HTERT RPE-1 (cell line): ENCODE results near the gene SNX30.

Experiments
- in situ Hi-C: fragments of 300-500 bp; cut with MboI; formaldehyde crosslinking; loops from 4 replicates; pipeline ENCODE4 v1.14.3; 2020; ENCODE audit warnings: low sequenced_read_pairs

Gene SNX30

DNA sequence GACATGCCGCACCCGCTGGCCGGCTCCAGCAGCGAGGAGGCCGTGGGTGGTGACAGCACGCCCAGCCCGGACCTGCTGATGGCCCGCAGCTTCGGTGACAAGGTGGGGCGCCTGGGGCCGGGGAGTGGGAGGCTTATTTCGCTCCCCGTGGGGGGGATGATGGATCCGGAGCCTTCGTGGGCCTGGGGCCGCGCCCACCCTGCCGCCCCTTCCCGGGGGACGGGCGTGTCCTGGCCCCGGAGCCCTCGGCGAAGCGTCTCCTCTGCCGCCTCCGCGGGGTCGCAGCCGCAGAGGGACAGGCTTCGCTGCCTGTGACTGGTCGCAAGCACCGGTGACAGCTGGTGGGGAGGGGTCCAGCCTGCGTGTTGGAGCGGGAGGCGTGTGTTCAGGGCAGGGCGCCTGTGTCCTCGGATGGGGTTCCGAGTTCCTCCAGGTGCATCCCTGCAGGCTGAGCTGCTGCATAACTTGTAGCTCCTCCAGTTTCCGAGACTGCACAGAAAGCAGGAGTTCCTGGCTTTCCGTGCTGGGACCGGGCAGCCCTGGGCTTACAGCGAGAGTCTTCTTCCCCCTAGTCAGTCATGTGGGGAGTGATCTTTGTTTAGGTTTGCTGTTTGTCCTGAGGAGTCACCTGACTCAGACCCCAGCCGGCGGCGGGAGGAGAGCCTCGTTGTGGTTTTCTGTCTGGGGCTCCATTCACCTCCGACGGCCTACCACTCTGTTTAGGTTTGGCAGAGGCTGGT, 666 bp downstream of the SNX30 start:
- in situ Hi-C loops, result no loop called here

DNA sequence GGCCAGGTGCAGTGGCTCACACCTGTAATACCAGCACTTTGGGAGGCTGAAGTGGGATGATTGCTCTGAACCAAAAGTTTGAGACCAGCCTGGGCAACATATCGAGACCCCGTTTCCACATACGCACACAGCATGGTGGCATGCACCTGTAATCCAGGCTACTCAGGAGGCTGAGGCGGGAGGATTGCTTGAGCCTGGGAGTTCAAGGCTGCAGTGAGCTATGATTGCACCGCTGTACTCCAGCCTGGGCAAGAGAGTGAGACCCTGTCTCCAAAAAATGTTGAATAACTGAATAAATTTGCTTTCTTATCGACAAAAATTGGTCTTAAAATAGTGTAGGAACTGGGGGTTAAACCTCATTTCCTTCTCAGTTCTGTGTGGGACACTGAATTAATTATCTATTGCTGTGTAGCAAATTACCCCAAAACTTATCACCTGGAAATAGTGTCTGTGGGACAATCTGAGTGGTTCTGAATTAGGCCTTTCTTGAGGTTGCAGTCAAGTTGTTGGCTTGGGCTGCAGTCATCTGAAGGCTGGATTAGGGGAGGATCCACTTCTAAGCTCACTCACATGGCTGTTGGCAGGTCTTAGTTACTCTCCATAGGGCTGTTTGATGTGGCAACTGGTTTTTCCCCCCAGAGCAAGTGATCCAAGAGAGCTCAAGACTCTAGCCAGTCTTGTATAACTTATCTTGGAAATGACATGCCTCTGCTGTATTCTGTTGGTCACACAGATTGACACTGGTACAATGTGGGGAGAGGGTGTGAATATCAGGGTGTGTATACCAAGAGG, 2.0 kb downstream of the SNX30 start:
- in situ Hi-C loops, result no loop called here

DNA sequence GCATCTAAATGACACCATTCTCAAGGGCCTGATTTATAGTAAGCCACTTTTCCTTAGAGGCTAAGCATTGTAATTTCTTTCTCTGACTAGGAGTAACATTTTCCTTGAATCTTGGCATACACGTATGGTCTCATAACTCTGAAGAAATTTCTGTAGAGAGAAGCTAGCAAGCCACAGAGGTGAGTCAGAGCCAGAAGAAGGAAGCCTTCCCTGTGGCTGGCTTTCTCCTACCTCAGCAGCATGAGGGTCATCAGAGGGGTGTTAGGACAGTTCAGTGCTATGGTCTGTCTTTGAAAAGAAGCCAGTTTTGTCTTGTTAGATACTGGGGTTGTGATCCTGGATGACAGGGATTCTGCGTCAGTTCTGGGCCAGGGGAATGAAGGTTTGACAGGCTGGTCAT, 3.2 kb downstream of the SNX30 start:
- in situ Hi-C loops, result no loop called here

DNA sequence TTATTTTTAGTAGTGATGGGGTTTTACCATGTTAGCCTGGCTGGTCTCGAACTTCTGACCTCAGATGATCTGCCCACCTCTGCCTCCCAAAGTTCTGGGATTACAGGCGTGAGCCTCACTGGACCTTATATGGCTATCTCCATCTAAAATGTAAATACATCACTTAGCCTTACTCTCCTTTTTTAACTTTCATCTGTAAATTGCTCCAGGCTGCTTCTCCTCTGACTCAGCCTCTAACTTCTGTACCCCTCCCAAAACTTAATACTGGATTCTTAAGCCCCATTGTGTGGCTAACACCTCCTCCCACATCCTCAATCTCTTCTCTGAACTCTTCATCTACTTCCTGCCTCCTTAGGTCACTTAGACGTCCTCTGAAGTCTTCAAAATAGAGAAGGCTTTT, 4.0 kb downstream of the SNX30 start:
- in situ Hi-C loops, result no loop called here

DNA sequence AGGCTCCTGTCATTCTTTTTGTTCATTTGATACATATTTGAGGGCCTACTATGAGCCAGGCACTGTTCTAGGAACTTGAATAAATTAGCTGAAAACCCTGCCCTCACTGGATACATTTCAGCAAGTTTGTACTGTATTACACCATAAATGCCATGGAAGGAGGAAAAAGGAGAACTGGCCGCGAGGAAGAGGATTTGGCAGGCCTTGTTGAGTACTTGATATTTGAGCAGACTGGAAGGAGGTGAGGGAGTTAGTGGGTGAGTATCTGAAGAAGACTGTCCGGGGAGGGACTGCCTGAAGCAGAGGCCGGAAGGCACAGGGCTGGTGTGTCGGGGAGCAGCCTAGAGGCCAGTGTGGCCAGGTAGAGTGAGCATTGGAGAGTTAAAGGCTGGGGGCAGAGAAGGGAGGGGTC, 4.5 kb downstream of the SNX30 start:
- in situ Hi-C loops, result no loop called here

DNA sequence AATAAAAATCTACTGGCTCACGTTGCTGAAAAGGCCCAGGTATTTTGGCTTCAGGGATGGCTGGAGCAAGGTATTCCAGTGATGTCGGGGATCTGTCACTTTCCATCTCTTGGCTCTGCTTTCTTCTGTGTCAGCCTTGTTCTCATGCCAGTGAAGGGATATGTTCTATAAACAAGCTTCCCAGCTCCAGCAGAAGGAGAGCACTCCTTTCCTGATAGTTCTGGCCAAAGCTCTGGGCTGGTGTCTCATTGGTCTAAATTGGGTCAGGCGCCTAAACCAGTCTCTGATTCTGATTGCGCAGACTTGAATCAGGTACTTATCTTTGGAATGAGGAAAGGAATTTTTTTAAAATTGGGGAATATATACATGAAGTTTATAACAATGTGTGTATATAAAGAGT, 5.1 kb downstream of the SNX30 start:
- in situ Hi-C loops, result no loop called here

DNA sequence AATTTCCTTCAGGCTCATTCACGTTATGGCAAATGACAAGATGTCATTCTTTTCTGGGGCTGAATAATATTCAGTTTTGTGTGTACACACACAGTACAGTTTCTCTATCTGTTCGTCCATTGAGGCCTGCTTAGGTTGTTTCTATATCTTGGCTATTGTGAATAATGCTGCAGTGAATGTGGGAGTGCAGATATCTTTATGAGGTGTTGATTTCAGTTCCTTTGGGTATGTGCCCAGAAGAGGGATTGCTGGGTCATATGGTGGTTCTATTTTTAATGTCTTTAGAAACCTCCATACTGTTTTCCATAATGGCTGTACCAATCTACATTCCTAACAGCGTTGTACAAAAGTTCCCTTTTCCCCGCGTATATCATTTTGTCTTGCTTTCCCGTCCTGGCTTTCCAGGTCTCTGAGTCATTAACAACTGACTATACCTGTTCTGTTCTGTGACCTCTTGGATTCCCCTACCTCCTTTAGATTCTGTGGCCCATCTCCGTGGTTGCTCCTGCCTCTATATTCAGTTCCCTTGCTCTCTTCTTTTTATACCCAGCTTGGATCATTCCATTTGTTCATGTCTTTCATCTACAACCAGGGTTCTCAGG, 6.8 kb downstream of the SNX30 start:
- in situ Hi-C loops, result no loop called here

DNA sequence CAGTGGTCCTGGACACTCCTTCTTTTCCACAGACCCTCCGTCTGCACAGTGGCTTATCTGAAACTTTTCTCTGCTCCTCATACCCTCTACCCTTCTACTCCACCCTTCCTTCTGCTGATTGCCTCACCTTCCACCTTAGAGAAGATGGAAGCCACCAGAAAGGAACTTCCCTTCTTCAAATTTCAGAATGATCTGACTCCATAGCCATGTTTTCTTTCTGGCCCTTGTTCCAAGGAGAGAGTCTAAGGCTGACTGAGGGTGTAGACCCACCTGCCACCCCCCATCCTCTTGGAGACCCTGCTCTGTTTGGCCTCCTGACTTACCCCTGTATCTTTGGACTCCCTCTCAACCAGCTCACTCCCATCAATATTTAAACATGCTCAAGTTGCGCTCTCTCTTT, 7.4 kb downstream of the SNX30 start:
- in situ Hi-C loops, result no loop called here

DNA sequence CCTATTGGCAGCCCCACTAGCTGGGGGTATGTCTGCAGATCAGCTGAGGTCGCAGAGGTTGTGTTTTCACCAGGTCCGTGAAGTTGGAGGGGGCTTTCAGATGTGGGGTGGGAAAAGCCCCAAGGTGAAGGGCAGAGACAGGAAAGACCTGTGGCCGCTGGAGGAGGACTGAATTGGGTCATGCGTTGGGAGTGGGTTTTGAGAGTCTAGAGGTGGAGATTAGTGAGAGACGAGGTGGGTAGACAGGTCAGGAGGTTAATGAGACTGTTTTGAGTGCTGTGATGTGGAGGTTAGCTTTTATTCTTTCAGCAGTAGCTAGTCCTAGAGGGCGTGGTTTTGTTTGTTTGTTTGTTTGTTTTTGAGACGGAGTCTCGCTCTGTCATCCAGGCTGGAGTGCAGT, 10.3 kb downstream of the SNX30 start:
- in situ Hi-C loops, result no loop called here

DNA sequence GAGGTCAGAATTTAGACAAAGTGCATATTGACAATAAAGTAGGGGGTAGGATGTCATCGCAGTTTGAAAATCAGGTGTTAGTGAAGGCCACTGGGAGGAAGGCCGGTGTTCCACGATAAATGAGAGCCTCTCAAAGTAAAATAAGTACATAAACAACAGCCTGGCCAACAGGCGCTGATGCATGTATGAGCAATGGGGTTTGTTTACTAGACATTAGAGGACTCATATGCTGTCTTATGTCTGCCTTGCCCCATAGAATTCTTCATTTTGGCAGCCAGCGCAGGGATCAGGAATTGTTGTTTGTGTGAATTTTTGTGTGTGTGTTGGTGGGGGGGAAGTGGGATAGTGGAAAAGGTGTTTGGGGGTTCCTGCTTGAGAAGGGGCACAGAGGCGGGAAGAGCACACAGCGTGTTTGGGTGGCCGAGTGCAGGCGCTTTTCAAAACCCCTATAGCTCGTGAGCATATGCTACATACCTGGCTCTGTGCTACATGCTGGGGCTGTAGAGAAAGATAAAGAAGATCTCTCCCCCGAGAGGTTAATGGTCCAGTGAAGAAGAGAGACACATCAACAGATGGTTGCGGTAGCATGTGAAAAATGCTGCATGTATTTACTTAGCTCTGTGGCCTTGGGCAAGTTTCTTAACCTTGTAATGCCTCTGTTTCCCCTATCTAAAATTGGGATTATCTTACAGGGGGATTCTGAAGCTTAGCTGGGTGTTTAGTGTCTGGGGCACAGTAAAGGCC, 11.5 kb downstream of the SNX30 start:
- in situ Hi-C loops, result no loop called here

DNA sequence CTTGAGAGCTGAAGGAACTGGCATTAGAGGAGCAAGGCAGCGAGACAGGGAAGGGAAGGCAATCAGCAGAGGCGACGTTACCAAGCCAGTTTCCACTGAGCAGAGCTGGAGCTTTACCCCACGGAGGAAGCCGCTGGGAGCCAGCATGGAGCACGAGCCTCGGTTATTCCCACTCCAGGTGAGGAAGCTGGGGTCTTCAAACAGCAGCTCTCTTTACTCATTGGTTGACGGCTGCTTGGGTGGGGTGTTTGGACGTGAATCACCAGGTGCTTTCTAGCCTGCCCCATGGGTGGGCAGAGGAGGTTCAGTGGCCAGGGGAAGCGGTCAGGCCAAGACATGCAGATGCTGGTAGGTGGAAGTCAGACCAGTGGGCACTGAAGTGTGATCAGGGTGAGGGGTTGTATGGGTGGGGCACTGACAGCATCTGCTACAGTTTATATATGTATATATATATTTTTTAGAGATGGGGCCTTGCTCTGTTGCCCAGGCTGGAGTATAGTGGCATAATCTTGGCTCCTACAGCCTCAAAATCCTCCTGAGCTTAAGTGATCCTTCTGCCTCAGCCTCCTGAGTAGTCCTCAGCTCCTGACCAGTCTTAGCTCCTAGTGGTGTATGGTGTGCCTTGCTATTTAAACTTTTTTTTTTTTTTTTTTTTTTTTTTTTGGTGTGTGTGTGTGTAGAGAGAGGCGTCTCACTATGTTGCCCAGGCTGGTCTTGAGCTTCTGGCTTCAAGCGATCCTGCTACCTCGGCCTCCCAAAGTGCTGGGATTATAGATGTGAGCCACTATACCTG, 12.4 kb downstream of the SNX30 start:
- in situ Hi-C loops, result no loop called here

DNA sequence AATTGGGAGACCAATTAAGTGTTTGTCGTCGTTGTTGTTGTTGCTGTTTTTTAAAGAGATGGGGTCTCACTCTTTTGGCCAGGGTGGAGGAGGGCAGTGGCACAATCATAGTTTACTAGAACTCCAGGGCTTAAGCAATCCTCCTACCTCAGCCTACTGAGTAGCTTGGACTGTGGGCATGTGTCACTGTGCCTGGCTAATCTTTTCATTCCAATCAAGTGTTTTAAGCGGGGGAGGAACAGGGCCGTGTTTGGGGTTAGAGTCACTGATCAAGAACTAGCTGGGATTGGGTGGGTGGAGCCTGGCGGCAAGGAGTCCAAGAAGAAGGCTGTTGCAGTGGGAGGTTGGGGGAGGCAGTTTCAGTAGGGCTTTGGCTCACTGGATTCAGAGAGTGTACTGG, 13.8 kb downstream of the SNX30 start:
- in situ Hi-C loops, result no loop called here

DNA sequence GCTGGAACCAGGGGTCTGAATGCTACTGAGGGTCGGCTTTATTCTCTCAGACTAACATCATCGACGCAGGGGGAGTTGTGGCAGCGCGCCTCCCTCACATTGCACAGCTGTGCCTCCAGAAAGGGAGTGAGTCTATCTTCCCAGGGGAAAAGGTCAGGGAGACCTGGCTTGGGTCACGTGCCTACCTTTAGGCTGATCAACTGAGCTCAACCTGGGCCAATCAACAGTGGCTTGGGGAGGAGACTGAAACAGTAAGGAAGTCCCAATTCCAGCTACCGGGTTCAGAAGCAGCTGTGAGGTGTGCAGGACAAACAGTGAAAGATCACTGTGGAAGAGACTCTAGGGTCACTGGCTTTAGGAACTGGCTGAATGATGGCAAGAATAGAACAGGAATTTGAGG, 14.3 kb downstream of the SNX30 start:
- in situ Hi-C loops, result no loop called here

DNA sequence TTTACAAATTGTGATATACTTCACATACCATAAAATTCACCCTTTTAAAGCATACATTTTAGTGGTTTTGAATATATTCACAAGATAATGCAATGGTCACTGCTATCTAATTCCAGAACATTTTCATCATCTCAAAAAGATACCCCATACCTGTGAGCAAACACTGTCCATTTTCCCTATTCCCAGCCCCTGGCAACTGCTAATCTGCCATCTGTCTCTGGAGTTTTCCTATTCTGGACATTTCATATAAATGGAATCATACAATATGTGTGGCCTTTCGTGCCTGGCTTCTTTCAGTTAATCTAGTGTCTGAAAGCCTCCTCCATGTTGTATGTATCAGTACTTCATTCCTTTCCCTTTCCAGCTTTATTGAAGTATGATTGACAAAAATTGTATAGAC, 14.7 kb downstream of the SNX30 start:
- in situ Hi-C loops, result no loop called here

DNA sequence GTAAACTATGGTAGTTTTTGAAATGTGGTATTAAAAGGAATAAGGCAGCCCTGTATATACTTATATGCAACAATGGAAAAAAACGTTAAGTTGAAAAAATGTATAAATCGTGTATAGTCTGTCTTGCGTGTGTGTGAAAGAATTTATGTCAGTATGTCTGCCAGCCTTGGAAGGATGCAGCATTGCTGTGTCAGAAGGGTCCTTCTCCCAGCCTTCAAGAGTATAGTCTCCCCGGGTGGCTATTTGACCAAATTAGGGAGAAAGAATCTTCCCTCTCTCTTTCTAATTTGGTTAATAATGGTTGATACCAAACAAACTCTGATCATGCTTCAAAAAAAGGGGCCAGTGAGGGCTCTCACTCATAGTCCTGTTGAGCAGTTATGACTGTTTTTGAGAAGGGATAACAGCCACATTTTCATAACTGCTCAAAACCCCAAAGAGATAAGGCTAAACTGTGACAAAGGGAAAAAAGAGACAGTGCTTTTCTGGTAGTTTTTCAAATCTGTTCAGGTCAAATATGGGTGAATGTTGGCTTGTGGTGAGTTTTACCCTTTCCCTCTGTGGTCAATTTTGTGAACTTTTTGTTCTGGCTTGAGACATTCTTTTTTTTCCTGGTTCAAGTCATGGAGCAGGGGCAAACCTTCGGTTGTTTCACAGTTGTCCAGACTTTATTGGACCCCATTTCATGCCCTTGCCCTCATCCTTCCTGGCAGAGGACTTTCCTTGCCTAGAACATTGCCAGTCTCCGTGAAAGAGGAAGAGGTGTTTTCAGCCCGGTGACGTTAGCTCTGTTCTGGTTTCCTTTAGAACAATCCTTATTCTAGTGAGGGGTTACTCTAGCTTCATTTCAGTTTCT, 21.0 kb downstream of the SNX30 start:
- in situ Hi-C loops, result no loop called here

DNA sequence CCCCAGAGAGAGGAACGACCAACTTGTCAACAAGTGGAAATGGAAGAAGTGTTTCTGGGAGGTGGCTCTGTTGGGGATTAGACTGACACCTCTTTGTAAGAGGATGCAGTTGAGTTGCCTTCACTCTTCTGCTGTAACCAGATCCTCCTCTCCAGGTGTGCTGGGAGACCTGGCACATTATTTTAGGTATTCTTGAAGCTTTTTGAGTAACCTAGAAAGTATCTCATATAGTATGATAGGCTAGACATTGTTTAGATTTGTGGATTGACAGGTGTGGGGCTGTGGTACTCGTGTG, 21.6 kb downstream of the SNX30 start:
- in situ Hi-C loops, result no loop called here

DNA sequence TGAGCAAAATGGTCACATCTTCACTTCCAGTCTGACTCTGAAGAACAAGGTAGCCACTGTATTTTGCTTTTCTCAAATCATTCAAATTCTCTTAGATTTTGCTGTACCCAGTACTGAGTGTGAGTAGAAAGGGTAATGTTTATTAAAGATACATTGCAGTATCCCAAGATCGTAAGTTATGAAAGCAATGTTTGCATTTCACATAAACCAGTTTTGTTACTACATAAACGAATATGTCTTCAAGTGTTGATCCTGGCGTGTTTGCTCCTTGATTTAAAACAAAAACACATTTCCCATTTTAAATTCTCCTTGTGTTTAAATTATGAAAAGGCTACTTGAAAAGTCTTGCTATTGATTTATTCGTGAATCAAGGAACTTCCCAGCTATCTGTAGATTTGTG, 22.0 kb downstream of the SNX30 start:
- in situ Hi-C loops, result no loop called here

DNA sequence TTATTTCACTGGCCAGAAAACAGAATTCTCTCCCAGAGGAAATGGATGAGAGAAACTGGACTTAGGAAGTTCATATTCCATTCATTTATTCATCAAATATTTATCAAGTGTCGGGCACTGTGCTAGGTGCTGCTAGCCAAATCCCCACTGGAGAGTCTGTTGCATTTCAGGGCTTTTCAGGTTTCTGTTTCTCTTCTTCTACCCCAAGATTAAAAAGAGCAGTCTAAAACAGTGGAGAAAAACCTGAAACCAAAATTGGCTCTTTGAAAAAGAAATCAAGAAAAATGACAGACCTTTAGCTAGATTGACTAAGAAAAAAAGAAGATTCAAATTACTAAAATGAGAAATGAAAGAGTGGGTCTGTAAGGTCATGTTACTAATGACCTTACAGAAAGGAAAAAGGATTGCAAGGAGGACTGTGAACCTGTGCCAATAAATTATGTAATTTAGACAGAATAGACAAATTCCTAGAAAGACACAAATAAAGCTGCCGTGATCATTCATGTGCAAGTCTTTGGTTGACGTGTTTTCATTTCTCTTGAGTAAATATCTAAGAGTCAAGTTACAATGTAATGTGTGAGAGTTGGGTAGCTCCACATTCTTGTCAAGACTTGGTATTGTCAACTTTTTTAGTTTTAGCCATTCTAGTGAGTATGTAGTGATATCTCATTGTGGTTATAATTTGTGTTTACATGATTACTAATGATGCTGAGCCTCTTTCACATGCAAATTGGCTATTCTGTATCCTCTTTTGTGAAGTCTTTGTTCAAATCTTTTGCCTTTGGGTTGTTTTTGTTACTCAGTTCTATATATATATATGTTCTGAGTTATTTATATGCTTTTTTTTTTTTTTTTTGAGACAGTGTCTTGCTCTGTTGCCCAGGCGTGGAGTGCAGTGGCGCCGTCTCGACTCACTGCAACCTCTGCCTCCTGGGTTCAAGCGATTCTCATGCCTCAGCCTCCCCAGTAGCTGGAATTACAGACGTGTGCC, 23.7 kb downstream of the SNX30 start:
- in situ Hi-C loops, result no loop called here

DNA sequence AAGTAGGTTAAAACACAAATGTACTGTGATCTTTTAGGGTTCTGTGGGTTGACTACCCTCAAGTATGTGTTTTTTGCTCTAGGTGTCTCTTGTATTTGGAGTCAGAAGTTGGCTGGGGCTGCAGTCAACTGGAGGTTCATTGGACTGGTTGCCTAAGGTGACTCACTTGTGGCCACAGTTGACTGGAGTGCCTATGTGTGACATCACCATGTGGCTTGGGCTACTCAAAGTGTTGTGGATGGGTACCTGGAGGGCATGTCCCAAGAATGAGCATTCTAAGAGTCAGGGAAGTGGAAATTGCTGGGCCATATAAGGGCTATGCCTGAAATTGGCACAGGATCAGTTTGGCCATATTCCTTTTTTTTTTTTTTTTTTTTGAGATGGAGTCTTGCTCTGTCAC, 27.4 kb downstream of the SNX30 start:
- in situ Hi-C loops, result no loop called here
